Upper lobe of left lung (tissue), 4 donors: ENCODE results near the gene POLE4.

Experiments used
- CTCF ChIP-seq, 6 experiments: fragments of 450-650 bp in 4 of 6; fragments of 200-600 bp in 2 of 6; sonication (generic) in 2 of 6; IDR thresholded peaks; one replicate each; pipeline ENCODE4 v1.5.1; 2016 to 2019; ENCODE audit warnings: antibody characterized with exemption in 6 of 6
- POLR2A ChIP-seq, 4 donors: fragments of 450-650 bp; IDR thresholded peaks; one replicate each; pipeline ENCODE4 v1.5.1; 2016 to 2017; ENCODE audit warnings: antibody characterized with exemption in 4 of 4, mild to moderate bottlenecking in 2 of 4

DNA sequence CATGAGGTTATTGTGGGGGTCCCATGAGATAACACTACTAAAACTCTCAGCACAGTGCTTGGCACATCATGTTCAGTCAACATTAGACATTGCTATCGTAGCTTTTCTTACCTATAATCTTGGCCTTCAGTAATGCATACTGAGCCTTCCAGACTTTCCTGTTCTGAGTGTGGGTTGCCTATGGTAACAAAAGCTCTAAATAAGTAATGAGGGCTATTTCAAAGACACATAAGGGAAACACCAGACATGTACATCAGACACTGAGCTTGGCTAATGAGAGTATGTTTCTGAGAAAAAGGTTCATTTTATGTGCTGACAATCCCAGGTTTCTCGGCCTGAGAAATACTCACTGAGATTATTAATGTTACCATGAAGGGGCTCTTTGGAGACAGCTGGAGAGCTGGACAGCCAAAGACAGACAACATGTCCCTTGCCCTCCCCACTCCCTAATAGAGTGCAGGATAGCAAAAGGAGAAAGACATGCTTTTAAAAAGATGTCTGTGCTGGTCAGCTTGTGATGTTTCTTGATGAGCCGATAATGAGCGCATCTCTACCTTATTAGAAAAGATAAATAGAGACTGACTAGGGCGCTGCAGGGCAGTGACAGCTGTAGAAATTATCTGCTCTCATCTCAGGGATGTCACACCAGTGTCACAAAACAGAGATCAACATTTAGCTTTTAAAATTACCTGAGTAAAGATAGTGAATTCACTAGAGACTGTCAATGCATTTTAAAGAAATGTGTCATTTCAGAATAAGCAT, 25.4 kb downstream of the POLE4 start:
- TF ChIP-seq CTCF (IDR thresholded peaks at IDR 0.05) (no peak), POLR2A (IDR thresholded peaks at IDR 0.05) (no peak)
